Activated T-helper 9 cell treated with anti-CD3 and anti-CD28 coated beads, Interleukin-2, amount 50 U/mL, for 16 hours (primary cell): ENCODE measurements around the gene SNX33.
"Not testable (repeated sequence)": the region's sequence is repeated elsewhere in the genome, so short reads cannot be mapped to it uniquely, and the experiment has no call there.

Source experiments
- DNase-seq: peaks from one replicate; pipeline ENCODE4 v3.0.0-alpha.2; 2020; ENCODE audit warnings: low read depth

Gene SNX33

GRCh38 chr15:75701071-75702003 lies 53.6 kb downstream of the SNX33 start:
- not testable (repeated sequence) for DNase-seq

- DNase-seq = no peak
These were observed 54.7 kb downstream of the SNX33 start for GRCh38 chr15:75702436-75702835.

GRCh38 chr15:75703440-75704262 lies 55.9 kb downstream of the SNX33 start:
- DNase-seq = not testable (repeated sequence)

DNA sequence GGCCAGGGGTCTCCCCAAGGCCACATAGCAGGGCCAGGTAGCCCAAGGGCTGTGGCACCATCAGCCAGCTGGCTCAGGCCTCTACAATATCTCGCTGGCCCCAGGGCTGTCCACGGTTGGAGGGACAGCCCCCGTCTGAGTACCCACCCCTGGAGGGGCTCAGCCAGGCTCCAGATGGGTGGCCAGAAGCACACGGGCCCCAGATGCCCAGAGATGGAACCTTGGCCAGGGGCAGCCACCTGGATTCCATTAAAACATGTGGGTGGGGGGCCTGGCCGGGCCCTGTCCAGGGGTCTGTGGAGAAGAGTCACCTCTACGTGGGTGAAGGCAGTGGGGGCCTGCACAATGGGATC lies 56.5 kb downstream of the SNX33 start:
- no peak for DNase-seq

DNA sequence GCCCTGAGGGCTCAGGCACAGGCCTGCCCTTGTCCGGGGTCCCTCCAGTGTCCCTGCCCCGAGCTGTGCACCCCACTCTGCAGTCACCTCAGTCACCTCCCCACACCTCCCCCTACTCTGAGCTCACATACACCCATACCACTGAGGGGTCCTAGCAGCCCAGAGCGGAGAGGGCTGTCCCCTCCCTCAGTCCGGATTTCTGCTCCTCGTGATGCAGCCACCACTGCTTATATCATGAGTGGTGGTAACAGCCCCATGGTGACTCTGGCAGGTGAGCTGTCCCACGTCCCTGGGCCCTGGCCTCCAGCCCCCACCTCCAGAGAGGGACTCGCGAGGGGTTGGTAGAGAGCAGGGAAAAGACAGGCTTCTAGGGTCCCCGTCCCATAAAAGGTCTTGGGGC lies 56.9 kb downstream of the SNX33 start:
- no peak for DNase-seq

DNA sequence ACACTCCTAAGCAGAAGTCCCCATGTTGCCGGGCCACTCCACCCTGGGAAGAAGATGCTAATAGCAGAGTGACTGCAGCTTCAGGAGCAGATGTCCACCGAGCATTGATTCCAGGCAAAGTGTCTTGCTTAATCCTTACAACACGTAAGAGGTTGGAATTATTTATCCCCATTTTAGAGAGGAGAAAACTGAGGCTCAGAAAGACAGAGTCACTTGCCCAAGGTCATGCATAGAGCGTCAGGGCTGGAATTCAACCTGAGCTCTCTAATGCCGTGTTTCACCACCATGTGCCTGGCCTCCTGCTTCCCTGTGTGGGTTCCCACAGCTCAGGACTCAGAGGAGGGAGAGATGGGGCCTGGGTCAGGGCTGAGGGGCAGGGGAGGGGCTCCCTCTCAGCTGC lies 57.7 kb downstream of the SNX33 start:
- DNase-seq = not testable (repeated sequence)

GRCh38 chr15:75705854-75706681 lies 58.4 kb downstream of the SNX33 start:
- no peak for DNase-seq

DNA sequence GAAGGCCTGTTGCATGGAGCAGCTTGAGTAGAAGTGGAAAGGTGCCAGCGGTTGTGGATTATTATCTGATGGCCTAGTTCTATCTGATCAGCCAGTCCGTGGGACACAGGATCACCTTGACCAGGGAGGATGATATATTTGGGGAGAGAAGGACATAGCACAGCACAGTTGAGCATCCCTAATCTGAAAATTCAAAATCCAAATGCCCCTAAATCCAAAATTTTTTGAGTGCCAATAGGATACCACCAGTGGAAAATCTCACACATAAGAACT lies 58.9 kb downstream of the SNX33 start:
- DNase-seq = no peak

DNA sequence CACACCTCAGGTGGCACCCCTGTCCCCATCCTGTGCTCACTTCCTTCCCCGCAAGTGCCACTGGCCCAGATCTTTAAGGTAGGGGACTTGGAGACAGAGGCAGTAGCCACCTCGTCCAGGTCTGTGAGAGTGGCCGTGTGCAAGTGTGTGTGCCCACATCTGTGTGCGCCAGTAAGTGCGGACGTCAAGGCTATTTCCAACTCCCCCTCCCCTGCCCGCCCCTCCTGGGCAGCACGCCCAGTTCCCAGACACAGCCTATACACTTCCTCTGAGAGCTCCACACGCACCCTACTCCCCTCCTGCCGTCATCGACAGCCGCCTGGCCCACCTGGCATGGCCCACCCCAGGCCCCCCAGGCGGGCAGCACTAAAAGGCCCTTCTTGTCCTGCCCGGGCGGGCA lies 61.7 kb downstream of the SNX33 start:
- not testable (repeated sequence) for DNase-seq

- DNase-seq = not testable (repeated sequence)
These were observed 63.2 kb downstream of the SNX33 start for GRCh38 chr15:75710874-75711273.

DNA sequence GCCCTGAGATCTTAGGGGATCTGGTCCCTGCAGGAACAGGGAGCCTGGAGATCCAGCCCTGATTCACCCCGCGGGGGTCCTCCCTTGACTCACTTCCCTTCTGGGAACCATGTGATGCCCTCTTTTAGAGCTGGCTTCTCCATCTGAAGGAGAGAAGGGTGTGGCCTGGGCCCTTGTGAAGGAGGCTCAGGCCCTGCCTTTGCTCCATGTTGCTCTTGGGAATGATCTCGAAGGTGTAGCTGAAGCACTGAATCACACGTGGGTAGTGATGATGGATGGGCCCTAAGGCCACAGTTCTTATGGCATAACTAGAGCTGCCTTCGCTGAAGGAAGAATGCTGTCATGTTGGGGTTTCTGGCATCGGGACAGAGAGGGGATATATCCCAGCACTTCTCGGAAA lies 63.8 kb downstream of the SNX33 start:
- DNase-seq = not testable (repeated sequence)
